Stimulated activated CD4-positive, alpha-beta T cell treated with anti-CD3 and anti-CD28 coated beads, Interleukin-4, amount 100 ng/mL, for 1 hour (primary cell): ENCODE results near the gene NFKB1.
A peak's percentile ranks its signal among the peaks of the same experiment; 100 is the strongest.

Experiments
- DNase-seq: peaks from one replicate; pipeline ENCODE4 v3.0.0-alpha.2; 2020

NFKB1 gene

GRCh38 chr4:102533348-102533747, 32.2 kb downstream of the NFKB1 start:
- DNase-seq: no peak

- no peak for DNase-seq
These were observed 32.7 kb downstream of the NFKB1 start for GRCh38 chr4:102533904-102534303.

GRCh38 chr4:102534845-102535244, 33.7 kb downstream of the NFKB1 start:
- no peak for DNase-seq

GRCh38 chr4:102535398-102536082, 34.4 kb downstream of the NFKB1 start:
- DNase-seq: no peak

DNA sequence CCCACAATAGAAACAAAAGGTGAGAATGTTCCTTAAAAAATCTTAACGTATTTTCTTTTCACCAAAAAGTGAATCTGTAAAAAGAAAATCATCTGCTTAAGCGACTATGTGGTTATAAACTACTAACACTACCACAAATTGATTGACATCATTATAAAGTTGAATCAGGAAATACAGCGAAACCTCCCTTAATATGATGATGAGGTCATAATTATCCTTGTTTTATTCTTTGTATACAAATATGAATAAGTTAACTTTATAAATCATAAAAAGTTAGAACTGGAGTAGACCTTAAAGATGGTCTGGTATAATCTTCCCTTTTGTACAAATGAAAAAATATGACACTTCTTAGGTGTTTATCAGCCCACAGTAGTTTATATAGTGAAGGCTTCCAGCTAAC, 35.6 kb downstream of the NFKB1 start:
- no peak for DNase-seq

- no peak for DNase-seq
These were observed 36.1 kb downstream of the NFKB1 start for GRCh38 chr4:102537269-102537668.

DNA sequence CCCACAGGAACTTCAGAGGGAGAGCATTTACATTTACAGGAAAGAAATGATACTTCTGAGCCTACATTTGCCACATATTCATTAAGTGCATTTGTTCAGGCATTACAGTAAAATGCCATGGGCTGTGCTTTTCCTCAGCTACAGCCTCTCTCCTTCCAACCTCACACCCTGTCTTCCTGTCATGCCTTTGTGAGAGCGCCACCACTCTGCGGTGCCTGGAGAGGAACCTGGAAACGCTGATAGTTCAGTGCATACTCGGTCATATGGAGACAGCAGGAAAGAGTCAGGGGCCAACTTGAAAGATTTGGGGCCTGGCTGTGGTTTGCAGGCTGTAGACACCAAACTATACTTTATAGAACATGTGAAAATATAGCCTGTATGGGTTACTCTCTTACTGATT, 40.5 kb downstream of the NFKB1 start:
- DNase-seq: no peak

DNA sequence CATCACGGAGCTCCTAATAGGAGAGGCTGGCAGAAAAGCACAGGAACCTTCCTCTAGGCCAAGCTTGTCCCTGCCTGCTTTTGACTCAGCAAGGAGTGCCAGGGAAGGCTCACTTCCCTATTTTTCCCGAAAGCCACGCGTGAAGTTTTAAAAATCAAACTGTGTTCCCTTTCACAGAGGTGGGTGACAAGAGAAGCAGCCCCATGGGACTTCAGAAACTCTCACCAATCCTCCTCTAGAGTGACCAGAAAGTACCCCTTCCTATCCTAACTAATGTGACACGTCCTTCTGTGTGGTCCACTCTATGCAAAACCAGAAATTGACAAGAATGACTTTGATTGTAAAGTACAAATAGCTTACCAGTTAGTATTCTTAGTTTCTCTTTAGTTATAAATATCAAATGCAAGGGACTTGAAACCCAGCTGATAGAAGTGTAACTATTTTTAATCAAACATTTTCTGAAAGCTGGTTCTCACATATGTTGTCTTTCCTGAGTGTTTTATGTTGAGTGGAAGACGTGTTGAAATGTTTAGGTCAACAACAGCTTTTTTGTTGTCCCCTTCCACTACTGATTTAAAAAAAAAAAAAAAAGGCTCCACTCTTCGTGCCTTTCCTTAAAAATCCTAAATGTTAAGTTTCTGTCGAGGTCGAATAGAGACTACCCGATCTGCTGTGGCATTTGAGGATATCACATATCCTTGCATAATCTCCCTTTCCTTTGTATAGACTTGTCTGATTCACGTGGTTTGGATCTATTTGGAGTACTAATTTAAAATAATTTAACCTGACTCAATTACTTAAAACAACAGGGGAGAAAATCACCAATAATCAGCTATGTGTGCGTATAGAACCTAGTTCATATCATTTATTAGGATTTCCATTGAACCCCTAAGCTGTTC, 42.1 kb downstream of the NFKB1 start:
- DNase-seq: no peak

GRCh38 chr4:102546635-102547034, 45.5 kb downstream of the NFKB1 start:
- no peak for DNase-seq

- DNase-seq: no peak
These were observed 46.8 kb downstream of the NFKB1 start for GRCh38 chr4:102547973-102548372.

DNA sequence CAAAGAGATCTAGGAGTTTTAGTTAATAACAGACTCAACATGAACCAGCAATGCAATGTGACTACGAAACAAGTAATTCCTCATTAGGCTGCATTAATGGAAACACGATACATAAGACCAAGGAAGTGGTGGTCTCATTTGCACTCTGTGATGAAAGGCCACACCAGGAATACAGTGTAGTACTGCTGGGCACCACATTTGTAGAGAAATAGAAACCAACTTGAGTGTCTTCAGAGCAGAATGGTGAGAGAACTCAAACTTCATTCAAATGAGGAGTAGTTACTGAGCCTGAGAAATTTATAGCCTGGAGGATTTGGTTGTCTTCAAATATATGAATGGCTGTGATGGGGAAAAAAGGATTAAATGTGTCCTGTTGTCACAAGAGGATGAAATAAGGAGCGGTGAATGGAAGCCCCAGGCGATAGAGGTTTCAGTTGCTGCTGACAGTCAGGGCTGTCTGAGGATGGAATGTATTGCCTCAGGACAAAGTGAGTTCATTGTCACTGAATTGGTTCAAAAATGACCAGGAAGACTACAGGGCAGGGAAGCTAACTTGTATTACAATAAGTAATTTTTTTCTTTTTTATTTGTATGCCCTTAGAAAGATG, 50.9 kb downstream of the NFKB1 start:
- DNase-seq: no peak

DNA sequence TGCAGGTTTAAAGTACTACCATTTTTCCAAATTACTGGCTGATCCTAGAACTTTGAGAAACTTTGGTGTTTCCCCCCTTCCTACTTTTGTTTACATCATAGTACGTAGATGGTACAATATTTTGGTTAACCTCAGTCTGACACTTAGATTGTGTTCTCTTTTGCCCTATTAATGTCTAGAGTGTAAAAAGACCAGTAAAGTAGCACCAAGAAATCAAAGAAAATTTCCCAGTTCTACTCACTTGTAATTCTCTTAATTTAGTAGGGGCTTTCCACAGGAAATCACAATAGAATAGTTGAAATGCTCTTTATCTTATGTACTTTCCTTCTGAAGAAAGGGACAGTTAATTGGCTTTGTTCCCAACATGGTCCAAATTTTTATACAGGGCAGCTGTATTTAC, 51.6 kb downstream of the NFKB1 start:
- no peak for DNase-seq

- DNase-seq: no peak
These were observed 52.8 kb downstream of the NFKB1 start for GRCh38 chr4:102553982-102554381.

- DNase-seq: no peak
These were observed 53.3 kb downstream of the NFKB1 start for GRCh38 chr4:102554482-102554881.

DNA sequence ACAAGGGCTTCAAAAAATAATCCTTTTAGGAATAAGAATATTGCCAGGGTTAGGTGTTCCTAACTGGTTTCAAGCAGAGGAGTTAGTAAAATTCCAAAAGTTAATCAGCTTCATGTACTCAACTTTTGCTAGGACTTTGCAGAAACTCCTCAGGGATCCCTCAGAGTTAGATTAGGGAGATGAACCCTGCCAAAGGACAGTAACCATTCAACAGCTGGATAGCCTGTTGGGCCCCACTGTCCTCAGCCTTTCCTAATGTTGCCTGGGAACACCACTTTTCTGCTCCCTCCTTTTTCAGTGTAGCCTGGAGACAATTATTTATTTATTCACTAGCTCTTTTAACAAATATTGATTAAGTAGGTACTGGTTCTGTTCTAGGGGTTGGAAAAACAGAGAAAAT, 53.8 kb downstream of the NFKB1 start:
- DNase-seq: no peak

DNA sequence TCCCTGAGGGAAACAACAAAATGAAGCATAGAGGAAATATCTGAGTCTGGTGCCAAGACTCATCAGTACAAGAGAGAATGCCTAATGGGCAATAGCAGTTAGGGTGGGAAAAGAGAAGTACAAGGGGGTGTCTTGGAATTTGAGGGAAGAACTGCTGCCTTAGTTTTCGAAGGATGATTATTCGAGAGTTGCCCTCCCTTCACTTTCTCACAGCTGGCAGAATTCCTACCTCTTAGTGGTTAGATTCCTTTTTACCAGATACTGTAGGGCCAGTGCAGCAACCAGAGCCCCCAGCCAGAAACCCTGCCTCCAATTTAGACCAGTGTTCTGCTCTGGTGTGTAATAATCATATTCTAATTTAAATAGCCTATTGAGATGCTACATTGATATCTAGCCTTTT, 56.5 kb downstream of the NFKB1 start:
- DNase-seq: no peak

DNA sequence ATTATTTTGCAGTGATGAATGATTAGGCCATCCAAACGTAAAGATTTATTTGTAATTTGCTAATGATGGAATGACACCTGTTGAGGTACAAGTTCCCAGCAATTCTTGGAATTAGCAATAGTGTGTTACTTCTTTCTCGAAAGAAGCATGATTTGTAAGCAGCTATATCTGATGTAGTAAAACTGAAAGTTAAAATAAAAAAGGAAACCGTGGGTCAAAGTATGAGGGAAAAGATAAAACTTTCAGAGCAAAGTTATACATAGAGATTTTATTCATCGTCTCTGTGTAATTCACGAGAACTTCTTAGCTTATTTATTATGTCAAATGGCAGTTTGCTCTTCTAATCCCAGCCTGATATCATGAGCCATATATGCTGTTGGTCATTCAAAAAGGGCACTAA, 59.0 kb downstream of the NFKB1 start:
- DNase-seq: no peak

DNA sequence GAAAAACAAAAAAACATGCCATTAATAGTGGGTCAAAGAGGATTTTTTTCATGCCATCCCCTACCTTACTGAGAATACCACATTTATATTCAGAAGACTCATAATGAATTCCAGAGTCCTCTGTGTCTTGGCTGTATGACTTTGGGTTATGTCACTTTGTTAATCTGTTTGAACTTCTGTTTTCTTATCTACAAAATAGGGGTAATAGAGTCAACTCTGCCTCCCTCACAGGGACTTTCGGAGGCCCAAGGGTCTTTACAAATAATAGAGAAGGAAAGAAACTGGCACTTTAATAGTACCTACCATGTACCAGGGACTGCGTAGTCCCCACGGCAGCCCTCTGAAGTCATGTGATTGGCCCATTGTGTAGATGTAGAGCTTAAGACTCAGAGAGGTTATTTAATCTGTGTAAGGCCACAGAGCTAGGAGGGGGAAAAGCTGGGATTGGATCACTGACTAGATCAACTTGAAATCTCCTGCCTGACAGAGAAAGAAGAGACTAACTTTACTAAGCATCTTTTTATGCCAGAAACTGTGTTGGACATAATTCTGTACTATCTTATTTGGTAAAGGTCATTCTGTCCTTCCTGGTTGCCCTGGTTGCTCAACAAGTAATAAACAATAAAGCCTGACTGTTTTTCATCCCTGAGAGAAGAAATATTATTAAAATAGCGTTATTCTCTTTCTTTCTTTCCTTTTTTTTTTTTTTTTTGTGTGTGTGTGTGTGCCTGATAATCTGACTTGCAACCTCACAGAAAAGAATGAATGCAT, 59.6 kb downstream of the NFKB1 start:
- DNase-seq: no peak

DNA sequence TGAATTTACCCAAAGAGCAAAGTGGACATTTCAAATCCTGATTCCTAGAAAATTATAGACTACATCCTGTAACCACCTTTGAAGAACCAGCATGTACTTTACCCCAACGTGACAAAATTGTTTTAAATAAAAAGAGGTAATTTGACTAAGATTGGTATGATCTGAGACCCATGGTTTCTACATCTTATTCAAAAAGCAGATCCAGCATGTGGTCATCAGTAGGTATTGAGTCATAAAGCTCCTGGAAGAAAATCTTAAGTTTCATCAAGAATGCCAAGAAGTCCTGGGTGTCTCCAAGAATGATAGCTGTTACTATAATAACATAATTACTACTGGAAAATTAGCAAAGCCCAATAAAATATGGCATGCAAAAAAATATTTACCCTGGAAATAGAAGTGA, 61.8 kb downstream of the NFKB1 start:
- no peak for DNase-seq

DNA sequence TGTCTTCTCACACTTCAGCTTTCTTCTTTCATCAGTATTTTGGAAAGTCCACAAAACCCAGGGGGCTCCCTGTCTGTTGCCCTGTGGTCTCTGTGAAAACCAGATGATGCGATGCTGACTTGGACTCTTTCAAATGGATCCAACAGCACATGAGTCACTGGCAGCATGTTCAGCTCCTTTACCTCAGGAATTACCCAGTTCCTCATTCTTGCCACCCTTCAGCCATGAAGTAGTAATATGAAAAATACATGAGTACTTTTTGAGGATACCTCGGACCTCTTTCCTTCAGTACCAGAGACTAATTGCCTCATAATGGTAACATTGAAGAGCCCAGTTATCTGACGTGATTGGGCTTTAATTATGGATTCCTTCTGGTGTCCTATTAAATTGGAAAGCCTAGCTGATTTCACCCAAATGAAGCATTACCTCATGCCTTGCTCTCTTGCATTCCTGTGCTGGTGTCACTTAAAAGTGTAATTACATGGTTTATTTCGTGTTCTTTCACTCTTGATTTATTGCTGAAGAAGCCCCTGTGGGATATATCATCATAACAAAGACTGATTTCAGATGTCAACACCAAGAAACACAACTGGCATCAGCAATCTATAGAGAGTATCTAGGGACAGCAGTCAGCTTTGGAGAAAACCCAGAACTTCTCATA, 63.4 kb downstream of the NFKB1 start:
- DNase-seq: peak; percentile 30

GRCh38 chr4:102565696-102566095, 64.5 kb downstream of the NFKB1 start:
- DNase-seq: no peak

DNA sequence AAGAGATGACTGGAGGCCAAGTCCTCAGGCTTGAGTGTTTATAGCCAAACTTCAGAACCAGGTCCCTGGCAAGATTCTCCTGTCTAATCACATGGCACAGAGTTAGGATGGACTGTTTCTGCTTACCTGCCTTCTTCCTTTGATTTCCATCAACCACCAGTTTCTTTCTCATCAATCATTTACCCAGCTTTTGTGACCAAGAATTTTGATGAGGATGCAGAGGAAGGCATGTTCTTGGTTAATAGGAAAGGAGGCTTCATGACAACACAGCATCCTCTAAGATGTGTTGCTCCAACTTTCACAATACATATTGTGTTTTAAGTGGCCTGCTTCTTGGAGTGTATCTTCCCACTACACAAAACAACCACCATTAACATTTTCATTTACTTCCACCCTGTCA, 65.3 kb downstream of the NFKB1 start:
- no peak for DNase-seq

DNA sequence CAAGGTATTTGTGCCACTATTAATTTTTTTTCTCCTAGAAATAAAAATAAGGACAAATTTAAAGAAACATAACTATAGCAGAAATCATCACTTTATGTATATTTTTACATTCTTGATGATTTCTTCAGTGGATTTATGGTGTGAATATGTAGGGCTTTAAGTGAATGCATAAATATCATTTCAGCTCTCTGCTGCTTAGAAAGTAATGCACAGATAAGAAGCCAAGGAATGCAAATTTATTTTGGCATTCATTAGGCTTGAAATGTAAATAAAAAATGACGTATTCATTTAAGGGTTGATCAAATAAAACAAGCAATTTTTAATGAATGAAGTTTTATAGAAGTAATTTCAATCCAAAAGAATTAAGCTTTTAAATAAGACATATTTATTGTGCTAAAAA, 66.3 kb downstream of the NFKB1 start:
- DNase-seq: no peak
